ENCODE measurements around the gene CDH23. TPM values are rescaled to one million over a fixed set of nuclear protein-coding genes. Genes with fewer than 3 reads are reported as not detected.

The CDH23 gene
- total and polyA plus RNA-seq, 2 donors (not counting 1 experiment from before 2014, with no cell fraction given) = 0.37 to 0.89 TPM

DNA sequence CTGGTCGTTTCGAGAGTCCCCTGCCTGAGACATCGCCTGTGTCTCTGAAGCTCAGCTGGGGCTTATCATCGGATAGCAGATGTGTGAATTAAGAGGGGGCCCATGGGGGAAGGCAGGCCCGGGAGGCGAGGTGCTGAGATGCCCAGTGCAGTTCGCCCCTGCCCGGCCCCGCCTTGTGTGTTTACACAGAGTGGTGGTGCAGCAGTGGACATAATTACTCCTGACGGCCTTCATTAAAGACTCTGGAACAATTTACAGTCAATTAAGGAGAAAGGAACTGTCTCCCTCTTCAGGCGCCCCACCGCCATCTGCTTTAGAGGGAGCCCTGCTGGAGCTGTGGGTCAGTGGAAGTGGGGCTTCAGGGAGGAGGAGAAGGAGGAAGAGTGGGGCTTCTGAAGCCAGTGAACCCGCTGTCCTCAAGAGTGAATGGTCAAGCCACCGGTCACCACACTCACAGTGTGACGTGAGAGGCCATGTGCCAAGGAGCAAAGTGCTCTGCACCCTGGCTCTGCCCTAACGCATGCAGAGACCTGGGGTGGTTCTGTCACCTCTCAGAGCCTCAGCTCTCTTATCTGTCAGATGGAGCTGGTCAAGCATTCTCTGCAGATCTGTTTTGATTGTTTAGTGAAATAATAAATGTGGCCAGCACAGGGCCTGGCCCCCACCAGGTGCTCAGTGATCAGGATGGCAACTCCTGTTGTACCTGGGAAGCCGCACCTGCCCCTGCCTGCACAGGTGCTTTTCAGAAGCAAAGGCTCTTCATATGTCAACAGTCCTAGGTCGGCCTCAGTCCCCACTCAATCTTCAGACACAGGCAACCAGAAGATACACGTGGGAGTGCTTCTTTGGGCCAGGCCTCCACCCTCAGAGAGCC lies 65.6 kb downstream of the CDH23 start:
- Histone ChIP-seq H4K20me1 (ENCODE audit: control insufficient read depth, insufficient read depth, low read length, poor library complexity, severe bottlenecking) (no peaks in the 10 kb centered on the region), H3K79me2 (ENCODE audit: control insufficient read depth, insufficient read depth, low read length) (no peaks in the 10 kb centered on the region), H2AFZ (ENCODE audit: insufficient read depth, low read depth, low read length, poor library complexity, severe bottlenecking) (no peak overlapping the region), H3K27me3 (replicated peaks in 1 of 4; ENCODE audit: control extremely low read depth in 1 of 4, control insufficient read depth in 3 of 4, insufficient read depth in 4 of 4, low read length in 3 of 4) (peaks cover 0 to 3% (median 0%) of the 10 kb centered on the region in 4 experiments), H3K9me3 (ENCODE audit: control extremely low read depth in 1 of 3, control insufficient read depth in 2 of 3, insufficient read depth in 1 of 3, low read length in 2 of 3) (no peaks in the 10 kb centered on the region), H3K27ac (ENCODE audit: low read length in 2 of 2) (no peak overlapping the region), H3K4me2 (replicated peaks; ENCODE audit: low read depth, low read length, poor library complexity, severe bottlenecking) (no peak overlapping the region), H3K4me1 (ENCODE audit: control insufficient read depth in 2 of 2, insufficient read depth in 2 of 2, low read length in 2 of 2) (no peaks in the 10 kb centered on the region), H3K36me3 (replicated peaks in 1 of 2; ENCODE audit: control extremely low read depth in 1 of 2, control insufficient read depth in 1 of 2, extremely low read depth in 1 of 2, insufficient read depth in 2 of 2, low read length in 1 of 2) (no peaks in the 10 kb centered on the region), H3K4me3 (ENCODE audit: control extremely low read depth in 1 of 5, extremely low read depth in 1 of 5, insufficient read depth in 1 of 5, low read depth in 2 of 5, low read length in 4 of 5) (no peak overlapping the region), H3K9ac (ENCODE audit: low read length) (no peak overlapping the region)
- TF ChIP-seq EZH2 (IDR thresholded peaks at IDR 0.05; ENCODE audit: borderline replicate concordance, insufficient read depth, low read depth, low read length, poor library complexity, severe bottlenecking) = no peak
- TF ChIP-seq, protein P1, sequence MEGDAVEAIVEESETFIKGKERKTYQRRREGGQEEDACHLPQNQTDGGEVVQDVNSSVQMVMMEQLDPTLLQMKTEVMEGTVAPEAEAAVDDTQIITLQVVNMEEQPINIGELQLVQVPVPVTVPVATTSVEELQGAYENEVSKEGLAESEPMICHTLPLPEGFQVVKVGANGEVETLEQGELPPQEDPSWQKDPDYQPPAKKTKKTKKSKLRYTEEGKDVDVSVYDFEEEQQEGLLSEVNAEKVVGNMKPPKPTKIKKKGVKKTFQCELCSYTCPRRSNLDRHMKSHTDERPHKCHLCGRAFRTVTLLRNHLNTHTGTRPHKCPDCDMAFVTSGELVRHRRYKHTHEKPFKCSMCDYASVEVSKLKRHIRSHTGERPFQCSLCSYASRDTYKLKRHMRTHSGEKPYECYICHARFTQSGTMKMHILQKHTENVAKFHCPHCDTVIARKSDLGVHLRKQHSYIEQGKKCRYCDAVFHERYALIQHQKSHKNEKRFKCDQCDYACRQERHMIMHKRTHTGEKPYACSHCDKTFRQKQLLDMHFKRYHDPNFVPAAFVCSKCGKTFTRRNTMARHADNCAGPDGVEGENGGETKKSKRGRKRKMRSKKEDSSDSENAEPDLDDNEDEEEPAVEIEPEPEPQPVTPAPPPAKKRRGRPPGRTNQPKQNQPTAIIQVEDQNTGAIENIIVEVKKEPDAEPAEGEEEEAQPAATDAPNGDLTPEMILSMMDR (IDR thresholded peaks at IDR 0.05) = no peak
- ATAC-seq (ENCODE audit: low read depth) (no peak), DNase-seq (no peak)
- H3K27ac Mint-ChIP-seq = no peak overlapping the region
- intact Hi-C loops (cut with micrococcal nuclease) = no loop called here
- no peak overlapping the region for H3K4me3 Mint-ChIP-seq
- ChIA-PET POLR2A (no interaction called here), CTCF (no interaction called here)
- H3K4me1 Mint-ChIP-seq = no peaks in the 10 kb centered on the region
- WGBS (ENCODE audit: insufficient coverage) = 91% methylated on average over 14 of the region's 19 CpGs
- H3K27me3 Mint-ChIP-seq = peaks cover 6% of the 10 kb centered on the region
- H3K9me3 Mint-ChIP-seq (ENCODE audit: insufficient read depth) = no peaks in the 10 kb centered on the region

DNA sequence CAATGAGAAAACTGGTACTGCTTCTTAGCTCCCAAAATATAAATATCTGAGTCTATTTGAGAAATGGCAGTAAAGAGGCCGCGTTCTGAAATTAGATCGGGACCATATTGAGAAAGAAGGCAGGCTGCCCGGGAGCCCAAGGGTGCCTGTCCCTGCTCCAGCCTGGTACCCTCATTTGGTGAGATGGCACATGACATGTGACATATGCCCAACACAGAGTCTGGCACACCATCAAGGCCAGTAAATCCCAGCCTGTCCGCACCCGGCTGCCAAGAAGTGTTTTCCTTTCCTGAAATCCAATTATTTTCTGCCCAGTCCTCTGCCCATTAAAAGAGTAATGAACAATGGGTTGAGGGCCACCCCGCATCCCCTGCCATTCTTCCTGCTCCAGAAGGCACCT lies 66.4 kb downstream of the CDH23 start:
- CTCF ChIA-PET = no interaction called here
- peaks cover 6% of the 10 kb centered on the region for H3K27me3 Mint-ChIP-seq
- H3K4me1 ChIP-seq (ENCODE audit: control insufficient read depth in 2 of 2, insufficient read depth in 2 of 2, low read length in 2 of 2) = no peaks in the 10 kb centered on the region

More for the DNA sequence above, 66.4 kb downstream of the CDH23 start:
- TF ChIP-seq, protein P1 (IDR thresholded peaks at IDR 0.05) = no peak
- no peak for TF ChIP-seq EZH2 (IDR thresholded peaks at IDR 0.05; ENCODE audit: borderline replicate concordance, insufficient read depth, low read depth, low read length, poor library complexity, severe bottlenecking)
- Histone ChIP-seq H3K36me3 (replicated peaks in 1 of 2; ENCODE audit: control extremely low read depth in 1 of 2, control insufficient read depth in 1 of 2, extremely low read depth in 1 of 2, insufficient read depth in 2 of 2, low read length in 1 of 2) (no peaks in the 10 kb centered on the region), H4K20me1 (ENCODE audit: control insufficient read depth, insufficient read depth, low read length, poor library complexity, severe bottlenecking) (no peaks in the 10 kb centered on the region), H3K4me2 (replicated peaks; ENCODE audit: low read depth, low read length, poor library complexity, severe bottlenecking) (no peak overlapping the region), H3K79me2 (ENCODE audit: control insufficient read depth, insufficient read depth, low read length) (no peaks in the 10 kb centered on the region), H3K4me3 (ENCODE audit: control extremely low read depth in 1 of 5, extremely low read depth in 1 of 5, insufficient read depth in 1 of 5, low read depth in 2 of 5, low read length in 4 of 5) (no peak overlapping the region), H2AFZ (ENCODE audit: insufficient read depth, low read depth, low read length, poor library complexity, severe bottlenecking) (no peak overlapping the region), H3K9me3 (ENCODE audit: control extremely low read depth in 1 of 3, control insufficient read depth in 2 of 3, insufficient read depth in 1 of 3, low read length in 2 of 3) (no peaks in the 10 kb centered on the region), H3K27ac (ENCODE audit: low read length in 2 of 2) (no peak overlapping the region), H3K27me3 (replicated peaks in 1 of 4; ENCODE audit: control extremely low read depth in 1 of 4, control insufficient read depth in 3 of 4, insufficient read depth in 4 of 4, low read length in 3 of 4) (peaks cover 0 to 3% (median 0%) of the 10 kb centered on the region in 4 experiments), H3K9ac (ENCODE audit: low read length) (no peak overlapping the region)
- no peak overlapping the region for H3K27ac Mint-ChIP-seq
- no peaks in the 10 kb centered on the region for H3K9me3 Mint-ChIP-seq (ENCODE audit: insufficient read depth)
- 100% methylated on average over 6 of the region's 7 CpGs for WGBS (ENCODE audit: insufficient coverage)
- no peak for ATAC-seq (ENCODE audit: low read depth)
- DNase-seq = no peak
- POLR2A ChIA-PET = no interaction called here
- H3K4me3 Mint-ChIP-seq = no peak overlapping the region
- intact Hi-C loops (cut with micrococcal nuclease) = no loop called here
- H3K4me1 Mint-ChIP-seq = no peaks in the 10 kb centered on the region
